Activated CD8-positive, alpha-beta memory T cell treated with anti-CD3 and anti-CD28 coated beads for 1 hour (primary cell): ENCODE data around the gene MSANTD3.
"Not testable (repeated sequence)": the region's sequence is repeated elsewhere in the genome, so short reads cannot be mapped to it uniquely, and the experiment has no call there.

Source experiments
- DNase-seq, 2 donors: peaks; one replicate each; pipeline ENCODE4 v3.0.0-alpha.2; 2020; ENCODE audit warnings: low read depth in 1 of 2; ENCODE audit errors: extremely low read depth in 1 of 2

The MSANTD3 gene

GRCh38 chr9:100426530-100427365, at the start of gene MSANTD3:
MSANTD3 (plus strand) TSS chr9:100427143; CDS start chr9:100441939, 14,796 bp downstream.
- peak in 1 of 2 donors; percentile 37 for DNase-seq

- DNase-seq = no peak
These were observed 47.1 kb upstream of the MSANTD3 start for GRCh38 chr9:100379862-100380261.

DNA sequence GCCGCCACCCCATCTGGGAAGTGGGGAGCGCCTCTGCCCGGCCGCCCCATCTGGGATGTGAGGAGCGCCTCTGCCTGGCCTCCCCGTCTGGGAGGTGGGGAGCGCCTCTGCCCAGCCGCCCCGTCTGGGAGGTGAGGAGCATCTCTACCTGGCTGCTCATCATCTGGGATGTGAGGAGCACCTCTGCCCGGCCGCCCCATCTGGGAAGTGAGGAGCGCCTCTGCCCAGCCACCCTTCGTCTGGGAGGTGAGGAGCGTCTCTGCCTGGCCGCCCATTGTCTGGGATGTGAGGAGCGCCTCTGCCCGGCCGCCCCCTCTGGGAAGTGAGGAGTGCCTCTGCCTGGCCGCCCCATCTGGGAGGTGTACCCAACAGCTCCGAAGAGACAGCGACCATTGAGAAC, 34.0 kb upstream of the MSANTD3 start:
- not testable (repeated sequence) for DNase-seq

DNA sequence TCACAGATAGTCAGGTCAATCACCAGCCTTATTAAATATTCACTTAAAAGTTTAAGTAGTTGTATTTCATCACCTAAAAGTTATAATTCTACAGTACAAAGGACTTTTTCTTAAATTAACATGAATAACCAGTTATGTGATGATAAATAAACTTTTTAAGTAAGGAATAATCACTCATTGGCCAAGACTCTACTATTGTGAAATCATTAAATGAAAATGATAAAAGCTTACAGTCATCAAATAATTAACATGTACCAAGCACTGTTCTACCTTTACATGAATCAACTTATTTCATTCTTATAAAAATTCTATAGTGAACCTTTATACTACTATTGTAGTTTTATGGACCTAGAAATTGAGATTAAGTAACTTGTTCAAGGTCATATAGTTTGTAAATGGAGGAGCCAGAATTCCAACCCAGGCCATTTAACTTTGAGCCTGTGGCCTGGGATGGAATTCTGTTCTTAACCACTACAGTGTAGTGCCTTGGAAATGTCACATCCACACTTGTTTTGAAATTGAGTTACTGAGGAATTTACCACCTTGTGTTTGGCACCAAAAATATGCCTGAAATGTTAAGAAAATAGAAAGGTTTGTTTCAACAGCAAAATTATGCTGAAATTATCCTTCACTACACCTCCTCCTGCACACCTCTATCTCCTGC, 32.8 kb upstream of the MSANTD3 start:
- no peak for DNase-seq

- DNase-seq = no peak
These were observed 32.1 kb upstream of the MSANTD3 start for GRCh38 chr9:100394816-100395215.

- DNase-seq = no peak
These were observed 30.2 kb upstream of the MSANTD3 start for GRCh38 chr9:100396769-100397168.

- DNase-seq = no peak
These were observed 29.2 kb upstream of the MSANTD3 start for GRCh38 chr9:100397529-100398266.

DNA sequence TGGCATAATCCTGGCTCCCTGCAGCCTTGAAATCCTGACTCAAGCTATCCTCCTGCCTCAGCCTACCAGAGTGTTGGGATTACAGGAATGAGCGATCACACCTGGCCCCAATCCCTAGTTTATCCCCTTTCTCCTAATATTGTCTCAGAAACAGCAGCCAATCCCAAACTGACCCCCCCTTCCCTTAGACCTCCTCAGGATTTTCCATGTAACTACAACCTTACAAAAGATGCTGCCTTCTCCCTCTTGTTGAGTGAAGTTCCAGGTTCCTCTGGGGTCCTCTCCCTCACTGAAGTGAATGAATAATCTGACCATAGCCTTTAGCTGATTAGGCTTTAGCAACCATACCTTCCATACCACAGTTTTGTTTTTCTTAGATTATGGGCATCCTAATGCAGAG, 25.9 kb upstream of the MSANTD3 start:
- DNase-seq = no peak

GRCh38 chr9:100406962-100407361, 20.0 kb upstream of the MSANTD3 start:
- no peak for DNase-seq

DNA sequence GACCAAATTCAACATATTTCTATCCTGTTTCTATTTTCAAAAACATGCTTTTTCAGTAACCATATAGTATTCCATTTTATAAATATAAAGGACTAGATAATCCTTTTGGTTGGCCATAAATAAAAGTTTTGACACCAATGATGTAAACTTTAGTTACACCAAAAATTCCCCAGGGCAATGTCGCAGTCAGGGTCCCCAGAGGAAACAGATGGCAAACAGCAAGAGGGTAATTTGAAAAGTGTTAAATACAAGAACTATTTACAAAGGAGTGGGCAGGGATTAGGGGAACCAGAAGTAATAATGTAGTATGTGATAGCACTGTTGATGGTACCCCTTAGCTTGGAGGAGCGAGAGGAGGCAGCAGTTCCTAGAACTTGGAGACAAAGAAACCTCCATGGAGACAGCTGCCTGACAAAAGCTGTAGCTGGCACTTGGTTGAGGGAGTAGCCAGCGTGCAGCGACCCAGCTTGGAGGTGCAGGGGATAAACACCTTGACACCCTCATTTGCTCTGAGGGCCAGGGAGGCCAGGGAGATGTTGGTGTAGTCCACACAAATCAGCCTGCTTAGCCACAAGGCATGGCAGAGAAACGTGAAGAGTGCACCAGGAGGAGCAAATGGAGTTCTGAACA, 18.3 kb upstream of the MSANTD3 start:
- DNase-seq = no peak

DNA sequence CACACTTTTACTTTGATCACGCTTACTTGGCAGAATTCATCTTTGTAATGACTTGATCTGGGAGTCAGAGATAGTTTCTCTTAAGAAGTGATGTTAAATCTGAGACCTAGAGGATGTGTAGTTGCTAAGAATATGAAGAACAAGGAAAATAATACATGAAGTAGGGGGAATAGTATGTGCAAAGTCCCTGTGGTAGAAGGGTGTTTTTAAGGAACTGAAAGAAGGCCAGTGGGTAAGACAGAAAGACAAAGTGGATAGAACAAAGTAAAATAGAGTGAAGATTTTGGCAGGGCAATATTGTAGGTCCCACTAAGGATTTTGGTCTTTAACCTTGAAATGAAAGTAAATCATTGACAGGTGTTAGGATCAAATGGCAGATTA, 17.8 kb upstream of the MSANTD3 start:
- DNase-seq = no peak

- DNase-seq = peak; percentile 65 to 74
These were observed 15.3 kb upstream of the MSANTD3 start for GRCh38 chr9:100411472-100412283.

DNA sequence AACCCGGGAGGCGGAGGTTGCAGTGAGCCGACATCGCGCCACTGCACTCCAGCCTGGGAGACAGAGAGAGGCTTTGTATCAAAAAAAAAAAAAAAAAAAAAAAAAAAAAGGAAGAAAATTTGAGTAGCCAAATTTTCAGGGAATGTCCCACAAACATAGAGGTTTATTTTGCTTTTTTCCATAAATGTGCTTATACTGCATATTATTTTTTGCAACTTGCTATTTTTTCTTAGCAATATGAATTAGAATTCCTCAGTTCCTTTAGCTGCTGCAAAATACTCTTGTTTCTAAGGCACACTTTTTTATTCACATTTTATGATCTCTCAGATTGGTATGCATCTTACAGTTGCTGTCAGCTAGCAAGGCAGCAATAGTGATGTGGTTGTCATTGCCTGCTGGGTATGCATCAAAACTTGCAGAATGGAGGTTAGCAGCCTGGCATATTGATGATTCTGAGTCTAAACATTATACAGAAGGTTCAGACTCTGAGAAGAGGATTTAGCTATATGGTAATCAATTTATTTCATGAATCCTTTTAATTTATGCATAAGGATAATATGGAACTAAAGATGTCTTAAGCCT, 13.0 kb upstream of the MSANTD3 start:
- no peak for DNase-seq

DNA sequence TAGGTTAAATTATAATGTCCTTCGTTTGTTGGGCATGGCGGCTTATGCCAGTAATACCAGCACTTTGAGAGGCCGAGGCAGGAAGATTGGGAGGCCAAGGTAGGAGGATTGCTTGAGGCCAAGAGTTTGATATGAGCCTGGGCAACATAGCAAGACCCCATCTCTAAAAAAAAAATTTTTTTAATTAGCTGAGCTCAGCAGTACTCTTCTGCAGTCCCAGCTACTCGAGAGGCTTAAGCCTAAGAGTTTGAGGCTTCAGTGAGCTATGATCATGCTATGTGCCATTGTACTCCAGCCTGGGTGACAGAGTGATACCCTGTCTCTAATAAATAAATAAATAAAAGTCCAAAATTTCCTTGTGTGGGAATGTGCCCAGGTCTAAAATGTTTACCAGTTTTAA, 9.1 kb upstream of the MSANTD3 start:
- DNase-seq = no peak

- DNase-seq = no peak
These were observed 7.8 kb upstream of the MSANTD3 start for GRCh38 chr9:100419166-100419565.

DNA sequence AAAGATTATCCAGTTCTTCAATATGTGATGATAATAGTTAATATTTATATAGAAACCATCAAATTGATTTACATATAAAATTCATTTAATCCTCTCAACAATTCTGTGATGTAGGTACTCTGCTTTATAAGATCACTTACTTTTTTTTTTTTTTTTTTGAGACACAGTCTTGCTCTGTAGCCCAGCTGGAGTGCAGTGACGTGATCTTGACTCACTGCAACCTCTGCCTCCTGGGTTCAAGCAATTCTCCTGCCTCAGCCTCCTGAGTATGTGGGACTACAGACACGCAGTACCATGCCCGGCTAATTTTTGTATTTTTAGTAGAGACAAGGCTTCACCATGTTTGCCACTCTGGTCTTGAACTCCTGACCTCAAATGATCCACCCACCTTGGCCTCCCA, 5.8 kb upstream of the MSANTD3 start:
- DNase-seq = not testable (repeated sequence)

DNA sequence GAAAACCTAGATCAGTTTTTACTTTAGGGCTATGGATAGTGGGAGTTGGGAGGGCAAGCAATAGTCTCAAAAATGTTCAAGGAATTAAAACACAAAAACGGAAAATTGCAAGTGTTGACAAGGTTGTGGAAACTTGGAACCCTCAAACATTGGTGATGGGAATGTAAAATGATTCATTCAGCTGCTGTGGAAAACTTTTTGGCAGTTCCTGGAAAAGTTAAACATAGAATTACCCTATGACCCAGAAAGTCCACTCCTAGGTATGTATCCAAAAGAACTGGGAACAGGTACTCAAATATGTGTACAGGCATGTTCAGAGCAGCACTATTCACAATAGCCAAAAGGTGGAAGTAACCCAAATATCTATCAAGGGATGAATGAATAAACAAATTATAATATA, 1.2 kb upstream of the MSANTD3 start:
- DNase-seq = no peak

DNA sequence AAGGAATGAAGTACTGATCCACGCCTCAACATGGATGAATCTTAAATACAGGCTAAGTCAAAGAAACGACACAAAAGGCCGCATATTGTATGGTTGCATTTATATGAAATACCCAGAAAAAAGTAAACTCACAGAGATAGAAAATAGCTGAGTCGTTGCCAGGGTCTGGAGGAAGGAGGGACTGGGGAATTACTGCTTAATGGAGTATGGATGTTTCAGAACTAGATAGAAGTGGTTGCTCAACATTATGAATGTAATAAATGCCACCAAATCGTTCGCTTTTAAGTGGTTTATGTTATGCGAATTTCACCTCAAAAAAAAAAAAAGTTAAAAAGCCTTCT, 784 bp upstream of the MSANTD3 start:
- DNase-seq = no peak

DNA sequence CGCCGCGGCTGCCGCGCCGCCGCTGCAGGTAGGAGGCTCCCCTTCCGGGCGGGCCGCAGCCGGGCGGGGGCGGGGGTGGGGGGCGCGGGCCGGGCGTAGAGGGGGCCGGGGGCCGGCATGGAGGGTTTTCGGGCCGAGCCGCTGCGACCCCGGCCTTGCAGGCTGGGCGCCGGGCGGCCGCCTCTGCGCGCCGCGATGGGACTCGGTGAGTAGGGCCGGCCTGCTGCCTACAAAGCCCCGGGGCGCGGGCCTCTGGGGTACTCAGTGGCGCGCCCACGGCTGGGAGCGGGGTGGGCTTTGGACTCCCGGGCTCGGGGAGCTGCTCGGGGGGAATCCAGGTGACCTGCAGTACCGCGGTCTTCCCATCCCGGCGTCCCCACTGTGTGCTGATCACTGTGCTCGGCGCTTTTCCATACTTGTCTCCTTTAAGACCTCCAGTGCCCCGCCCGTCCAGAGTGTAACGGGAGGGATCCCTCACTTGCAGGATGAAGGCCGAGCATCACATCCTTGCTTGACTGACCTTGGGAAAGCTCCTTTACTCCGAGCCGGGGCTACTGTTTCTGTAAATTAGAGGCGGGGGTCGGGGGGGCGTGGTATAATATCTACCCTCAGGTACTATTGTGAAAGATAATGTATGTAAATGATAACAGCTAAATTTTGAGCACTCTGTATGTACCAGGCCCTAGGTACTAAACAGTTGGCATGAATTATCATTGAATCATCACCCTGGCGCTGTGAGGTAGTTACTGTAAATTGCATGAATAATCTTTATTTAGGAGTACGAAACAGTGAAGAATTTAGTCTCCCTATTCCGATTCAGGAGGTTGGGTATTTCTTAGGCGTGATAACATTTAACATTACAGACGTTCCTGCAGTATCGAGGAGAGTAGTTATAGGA, 672 bp downstream of the MSANTD3 start:
- DNase-seq = no peak
